ENCODE measurements around the gene ACTA1. TPM values are rescaled to one million over a fixed set of nuclear protein-coding genes. Genes with fewer than 3 reads are reported as not detected.

Gene ACTA1
- total RNA-seq, 1 experiment from 2014 or later, result not detected

DNA sequence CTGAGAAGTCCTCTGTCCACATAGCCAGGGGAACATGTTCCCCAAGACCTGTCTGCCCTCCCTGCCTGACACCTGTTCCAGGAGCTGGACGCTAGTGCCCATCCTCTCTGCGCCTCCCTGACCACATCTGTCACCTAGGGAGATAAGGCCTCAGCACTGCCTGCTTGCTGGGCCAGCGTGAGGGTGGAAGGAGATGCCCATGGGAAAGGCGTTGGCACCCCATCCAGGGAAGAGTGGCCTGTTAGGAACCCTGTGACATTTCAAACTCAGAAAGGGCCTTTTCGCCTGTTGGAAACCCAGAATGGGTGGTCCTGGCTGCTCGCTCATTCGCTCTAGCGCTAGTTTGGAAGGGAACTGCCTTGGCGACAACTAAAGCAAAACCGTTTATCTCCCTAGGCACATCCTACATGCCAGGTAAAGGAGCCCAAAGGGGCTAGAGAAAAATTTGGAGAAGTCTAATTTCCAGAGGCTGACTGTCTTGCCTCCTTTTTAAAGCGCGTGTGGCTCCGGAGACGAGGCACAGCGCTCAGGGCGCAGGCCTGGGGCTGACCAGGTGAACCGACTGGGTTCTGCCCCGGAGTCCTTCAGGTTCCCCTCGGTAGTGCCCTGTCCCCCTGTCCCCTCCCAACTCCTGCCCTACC is 410 bp downstream of the ACTA1 start:
- Histone ChIP-seq H2AFZ (ENCODE audit: low read depth, low read length, poor library complexity, severe bottlenecking) (no peak overlapping the region), H3K9me2 (ENCODE audit: insufficient read depth) (no peaks in the 10 kb centered on the region), H3K9ac (ENCODE audit: low read length) (no peak overlapping the region), H3K4me1 (ENCODE audit: control insufficient read depth in 1 of 2, insufficient read depth in 2 of 2, low read length in 2 of 2) (no peaks in the 10 kb centered on the region), H3K79me2 (ENCODE audit: insufficient read depth, low read length) (no peaks in the 10 kb centered on the region), H4K20me1 (ENCODE audit: insufficient read depth) (no peaks in the 10 kb centered on the region), H3K4me2 (ENCODE audit: low read length) (no peak overlapping the region), H3K4me3 (replicated peaks in 1 of 2; ENCODE audit: low read depth in 1 of 2, low read length in 2 of 2) (no peak overlapping the region), H3K27ac (ENCODE audit: low read depth, low read length) (no peak overlapping the region), H3K27me3 (ENCODE audit: insufficient read depth, low read length) (no peaks in the 10 kb centered on the region), H3K36me3 (ENCODE audit: control insufficient read depth in 1 of 2, insufficient read depth in 2 of 2, low read length in 2 of 2) (no peaks in the 10 kb centered on the region), H3K9me3 (ENCODE audit: control insufficient read depth in 1 of 2, insufficient read depth in 1 of 2, low read depth in 1 of 2, low read length in 2 of 2) (no peaks in the 10 kb centered on the region)
- DNase-seq (ENCODE audit: low read depth, low spot score) (no peak), ATAC-seq (no peak)
- RAD21 ChIA-PET (ENCODE audit: low non-redundant PET in 1 of 2, low total read pairs in 2 of 2, uncharacterized antibody in 2 of 2, unreplicated experiment in 2 of 2), result no interaction called here
- CTCF ChIA-PET, result no interaction called here
- BruUV-seq (replicated peaks), result no TSS peak
- TF ChIP-seq YY1 (IDR thresholded peaks at IDR 0.05; ENCODE audit: extremely low read depth, insufficient replicate concordance, low read depth, low read length), result no peak
- TF ChIP-seq ZFX (IDR thresholded peaks at IDR 0.05), result no peak
- TF ChIP-seq SRF (IDR thresholded peaks at IDR 0.05; ENCODE audit: low read depth), result no peak
- TF ChIP-seq POLR2AphosphoS5 (IDR thresholded peaks at IDR 0.05; ENCODE audit: low read depth, low read length), result no peak
- TF ChIP-seq EZH2 (IDR thresholded peaks at IDR 0.05), result no peak
- TF ChIP-seq POLR2A (IDR thresholded peaks at IDR 0.05; ENCODE audit: borderline replicate concordance, extremely low read depth, insufficient read depth, insufficient read length), result no peak
- no peak for TF ChIP-seq RAD21 (IDR thresholded peaks at IDR 0.05; ENCODE audit: low read depth)
- no peak for TF ChIP-seq SP1 (IDR thresholded peaks at IDR 0.05; ENCODE audit: low read depth)
- no peak for TF ChIP-seq TCF7L2 (IDR thresholded peaks at IDR 0.05; ENCODE audit: borderline replicate concordance, extremely low read depth, insufficient read depth, insufficient read length)
- POLR2A ChIA-PET, result no interaction called here
- intact Hi-C loops (cut with micrococcal nuclease), result no loop called here

DNA sequence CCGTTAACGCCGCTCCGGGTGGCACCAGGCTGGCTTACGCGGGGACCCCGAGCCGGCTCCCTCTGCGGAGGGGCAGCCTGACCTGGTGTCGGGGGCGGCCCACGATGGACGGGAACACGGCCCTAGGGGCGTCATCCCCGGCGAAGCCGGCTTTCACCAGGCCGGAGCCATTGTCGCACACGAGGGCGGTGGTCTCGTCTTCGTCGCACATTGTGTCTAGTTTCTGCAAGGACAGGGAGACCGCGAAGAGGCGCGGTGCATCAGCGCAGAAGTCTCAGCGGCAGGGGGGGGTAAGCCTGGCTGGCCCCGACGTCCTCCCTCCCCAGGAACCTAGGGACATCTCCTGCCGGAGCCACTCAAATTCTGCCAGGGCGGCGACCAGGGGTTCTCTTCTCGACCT is 989 bp downstream of the ACTA1 start:
- ChIA-PET CTCF (no interaction called here), POLR2A (no interaction called here), RAD21 (ENCODE audit: low non-redundant PET in 1 of 2, low total read pairs in 2 of 2, uncharacterized antibody in 2 of 2, unreplicated experiment in 2 of 2) (no interaction called here)
- intact Hi-C loops (cut with micrococcal nuclease), result no loop called here
- H3K4me1 ChIP-seq (ENCODE audit: control insufficient read depth in 1 of 2, insufficient read depth in 2 of 2, low read length in 2 of 2), result no peaks in the 10 kb centered on the region
- no TSS peak for BruUV-seq (replicated peaks)
- no peaks in the 10 kb centered on the region for H3K9me3 ChIP-seq (ENCODE audit: control insufficient read depth in 1 of 2, insufficient read depth in 1 of 2, low read depth in 1 of 2, low read length in 2 of 2)
- no peaks in the 10 kb centered on the region for H3K9me2 ChIP-seq (ENCODE audit: insufficient read depth)
- no peaks in the 10 kb centered on the region for H4K20me1 ChIP-seq (ENCODE audit: insufficient read depth)
- no peak overlapping the region for H3K9ac ChIP-seq (ENCODE audit: low read length)
- ATAC-seq, result no peak
- H3K27ac ChIP-seq (ENCODE audit: low read depth, low read length), result no peak overlapping the region
- H3K27me3 ChIP-seq (ENCODE audit: insufficient read depth, low read length), result no peaks in the 10 kb centered on the region
- H3K4me2 ChIP-seq (ENCODE audit: low read length), result no peak overlapping the region
- no peaks in the 10 kb centered on the region for H3K79me2 ChIP-seq (ENCODE audit: insufficient read depth, low read length)
- no peak for DNase-seq (ENCODE audit: low read depth, low spot score)
- H3K4me3 ChIP-seq (replicated peaks in 1 of 2; ENCODE audit: low read depth in 1 of 2, low read length in 2 of 2), result no peak overlapping the region
- H2AFZ ChIP-seq (ENCODE audit: low read depth, low read length, poor library complexity, severe bottlenecking), result no peak overlapping the region
- no peaks in the 10 kb centered on the region for H3K36me3 ChIP-seq (ENCODE audit: control insufficient read depth in 1 of 2, insufficient read depth in 2 of 2, low read length in 2 of 2)
- TF ChIP-seq TCF7L2 (IDR thresholded peaks at IDR 0.05; ENCODE audit: borderline replicate concordance, extremely low read depth, insufficient read depth, insufficient read length) (no peak), SP1 (IDR thresholded peaks at IDR 0.05; ENCODE audit: low read depth) (no peak), EZH2phosphoT487 (IDR thresholded peaks at IDR 0.05; ENCODE audit: borderline replicate concordance) (no peak), RAD21 (IDR thresholded peaks at IDR 0.05; ENCODE audit: low read depth) (no peak), POLR2A (IDR thresholded peaks at IDR 0.05; ENCODE audit: borderline replicate concordance, extremely low read depth, insufficient read depth, insufficient read length) (no peak), ZNF274 (IDR thresholded peaks at IDR 0.05; ENCODE audit: low read depth, low read length) (no peak), YY1 (IDR thresholded peaks at IDR 0.05; ENCODE audit: extremely low read depth, insufficient replicate concordance, low read depth, low read length) (no peak), CEBPB (IDR thresholded peaks at IDR 0.05; ENCODE audit: low read depth) (no peak), POLR2AphosphoS5 (IDR thresholded peaks at IDR 0.05; ENCODE audit: low read depth, low read length) (no peak), FOSL1 (IDR thresholded peaks at IDR 0.05; ENCODE audit: low read depth) (no peak), SRF (IDR thresholded peaks at IDR 0.05; ENCODE audit: low read depth) (no peak), JUND (IDR thresholded peaks at IDR 0.05) (no peak), ZFX (IDR thresholded peaks at IDR 0.05) (no peak), EZH2 (IDR thresholded peaks at IDR 0.05) (no peak)
- TF ChIP-seq, protein P1, sequence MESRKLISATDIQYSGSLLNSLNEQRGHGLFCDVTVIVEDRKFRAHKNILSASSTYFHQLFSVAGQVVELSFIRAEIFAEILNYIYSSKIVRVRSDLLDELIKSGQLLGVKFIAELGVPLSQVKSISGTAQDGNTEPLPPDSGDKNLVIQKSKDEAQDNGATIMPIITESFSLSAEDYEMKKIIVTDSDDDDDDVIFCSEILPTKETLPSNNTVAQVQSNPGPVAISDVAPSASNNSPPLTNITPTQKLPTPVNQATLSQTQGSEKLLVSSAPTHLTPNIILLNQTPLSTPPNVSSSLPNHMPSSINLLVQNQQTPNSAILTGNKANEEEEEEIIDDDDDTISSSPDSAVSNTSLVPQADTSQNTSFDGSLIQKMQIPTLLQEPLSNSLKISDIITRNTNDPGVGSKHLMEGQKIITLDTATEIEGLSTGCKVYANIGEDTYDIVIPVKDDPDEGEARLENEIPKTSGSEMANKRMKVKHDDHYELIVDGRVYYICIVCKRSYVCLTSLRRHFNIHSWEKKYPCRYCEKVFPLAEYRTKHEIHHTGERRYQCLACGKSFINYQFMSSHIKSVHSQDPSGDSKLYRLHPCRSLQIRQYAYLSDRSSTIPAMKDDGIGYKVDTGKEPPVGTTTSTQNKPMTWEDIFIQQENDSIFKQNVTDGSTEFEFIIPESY (IDR thresholded peaks at IDR 0.05; ENCODE audit: extremely low read depth, insufficient replicate concordance, low read length), result no peak
- TF ChIP-seq, protein P2, sequence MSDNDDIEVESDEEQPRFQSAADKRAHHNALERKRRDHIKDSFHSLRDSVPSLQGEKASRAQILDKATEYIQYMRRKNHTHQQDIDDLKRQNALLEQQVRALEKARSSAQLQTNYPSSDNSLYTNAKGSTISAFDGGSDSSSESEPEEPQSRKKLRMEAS (IDR thresholded peaks at IDR 0.05), result no peak

Data from HCT116 (cell line).